Stimulated activated CD8-positive, alpha-beta memory T cell treated with anti-CD3 and anti-CD28 coated beads, Interleukin-7, amount 100 ng/mL, for 4 hours (primary cell): ENCODE data around the gene GAST.
"Not testable (repeated sequence)": the region's sequence is repeated elsewhere in the genome, so short reads cannot be mapped to it uniquely, and the experiment has no call there.

Experiments used
- DNase-seq, 2 donors: peaks; one replicate each; pipeline ENCODE4 v3.0.0-alpha.2; 2020; ENCODE audit warnings: low read depth in 2 of 2

Gene GAST

DNA sequence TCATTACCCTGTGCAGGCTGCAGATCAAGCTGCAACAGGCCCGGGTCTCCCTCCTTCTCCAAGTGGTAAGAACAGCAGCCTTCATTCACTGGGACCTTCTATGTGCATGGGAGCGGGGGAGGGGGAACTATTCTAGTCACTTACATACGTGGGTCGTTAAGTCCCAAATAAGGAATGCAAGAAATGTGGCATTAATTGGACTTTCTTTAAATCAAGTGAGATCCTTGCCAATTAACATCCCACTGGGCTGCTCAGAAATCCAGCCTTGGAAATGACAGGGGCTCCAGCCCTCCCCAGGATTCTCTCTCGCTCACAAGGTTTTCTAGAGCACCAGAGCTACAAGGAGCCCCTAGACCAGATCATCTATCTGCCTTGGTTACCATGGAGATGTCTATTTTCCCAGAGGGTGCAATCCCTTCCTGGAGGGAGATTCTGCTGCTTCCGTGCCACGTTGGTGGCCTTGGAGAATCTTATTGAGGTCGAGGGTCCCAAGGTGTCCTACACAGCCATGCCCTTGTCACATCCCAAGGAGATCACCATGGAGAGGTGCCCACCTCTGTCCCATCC lies 28.6 kb upstream of the GAST start:
- no peak for DNase-seq

DNA sequence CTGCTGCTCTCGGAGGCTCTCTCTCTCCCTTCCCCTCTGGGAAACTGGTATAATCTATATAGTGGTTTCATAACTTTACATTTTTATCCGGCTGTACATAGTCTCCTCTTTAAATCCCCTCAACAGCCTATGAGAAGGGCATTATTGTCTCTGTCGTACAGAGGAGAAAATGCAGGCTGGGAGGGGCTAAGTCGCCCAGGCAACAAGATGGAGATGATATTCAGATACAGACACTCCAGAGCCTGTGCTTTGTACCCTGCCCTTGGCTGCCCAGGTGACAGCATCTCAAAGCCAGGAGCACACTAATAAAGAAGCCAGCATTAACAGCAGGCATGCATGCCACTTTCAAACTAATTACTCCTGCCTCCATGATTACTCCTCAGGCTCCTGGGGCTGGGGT lies 28.1 kb upstream of the GAST start:
- no peak for DNase-seq

- DNase-seq = not testable (repeated sequence)
Observed at GRCh38 chr17:41685753-41686152, 26.4 kb upstream of the GAST start.

GRCh38 chr17:41686281-41686680 lies 25.9 kb upstream of the GAST start:
- DNase-seq = no peak

DNA sequence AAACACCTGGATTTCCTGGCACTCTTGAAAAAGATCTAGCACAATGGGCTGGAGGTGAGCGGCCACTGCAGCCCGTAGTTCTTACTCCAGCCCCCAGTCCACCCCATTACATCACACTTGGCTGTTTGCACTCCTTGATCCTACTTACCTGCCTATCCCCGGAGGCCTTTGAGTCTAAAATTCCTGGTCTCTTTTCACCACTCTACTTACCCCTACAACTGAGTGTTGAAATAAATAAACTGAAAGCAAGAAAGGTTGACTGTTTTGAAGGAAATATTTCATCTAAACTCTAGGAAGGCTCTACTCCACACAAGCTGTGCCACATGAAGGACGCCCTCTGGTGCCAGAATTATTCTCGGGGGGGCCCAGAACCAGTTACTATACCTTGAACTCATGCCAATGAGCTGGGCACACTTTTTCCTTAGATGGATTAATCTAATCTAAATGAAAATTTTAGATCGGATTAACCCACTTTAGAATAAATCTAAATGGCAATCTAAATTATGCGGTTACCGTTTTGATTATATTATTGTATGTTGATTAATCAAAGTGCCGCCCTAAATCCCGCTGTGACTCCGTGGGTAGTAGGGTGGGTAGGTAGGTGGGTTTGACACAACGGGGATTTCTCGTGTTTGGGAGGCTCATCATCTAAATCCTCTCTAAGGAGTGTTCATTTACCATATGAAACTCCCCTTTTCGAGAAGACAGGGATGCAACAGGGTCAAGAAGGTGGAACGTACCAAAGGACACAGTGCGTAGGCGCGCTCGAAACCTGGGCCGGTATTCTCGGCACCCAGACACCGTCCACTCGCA lies 24.1 kb upstream of the GAST start:
- peak; percentile 53 to 58 for DNase-seq

- DNase-seq = peak; percentile 99 to 100
Observed at GRCh38 chr17:41688641-41689496, 23.3 kb upstream of the GAST start, which contains the start of gene EIF1. Gene EIF1 (plus strand): TSS chr17:41688885. CDS start chr17:41689039, 154 bp downstream.

DNA sequence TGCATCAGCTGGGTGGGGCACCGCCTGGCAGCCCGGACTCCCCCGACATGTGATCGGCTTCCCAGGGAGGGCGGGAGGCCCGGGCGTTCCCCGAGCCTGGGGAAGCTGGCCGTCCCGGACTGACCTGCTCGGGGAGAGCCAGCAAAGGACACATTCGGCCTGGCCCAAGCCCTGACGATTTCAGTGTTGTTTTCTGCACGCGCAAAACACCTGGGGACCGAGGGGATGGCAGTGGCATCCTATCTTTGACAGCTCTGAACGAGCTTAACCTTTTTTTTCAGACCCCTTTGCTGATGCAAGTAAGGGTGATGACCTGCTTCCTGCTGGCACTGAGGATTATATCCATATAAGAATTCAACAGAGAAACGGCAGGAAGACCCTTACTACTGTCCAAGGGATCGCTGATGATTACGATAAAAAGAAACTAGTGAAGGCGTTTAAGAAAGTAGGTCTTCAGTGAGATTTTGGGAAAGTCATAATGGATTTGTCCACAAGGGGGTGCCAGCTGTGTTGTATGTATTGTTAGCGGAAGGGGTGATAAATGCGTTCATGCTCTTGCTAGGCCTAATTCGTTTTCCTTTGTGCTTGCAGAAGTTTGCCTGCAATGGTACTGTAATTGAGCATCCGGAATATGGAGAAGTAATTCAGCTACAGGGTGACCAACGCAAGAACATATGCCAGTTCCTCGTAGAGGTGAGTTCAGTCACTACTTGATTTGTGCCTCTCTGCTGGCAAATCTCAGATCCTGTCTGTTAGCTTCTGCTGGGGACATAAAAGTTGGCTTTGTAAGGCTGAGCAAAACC lies 22.4 kb upstream of the GAST start:
- peak in 1 of 2 donors; percentile 53 for DNase-seq

DNA sequence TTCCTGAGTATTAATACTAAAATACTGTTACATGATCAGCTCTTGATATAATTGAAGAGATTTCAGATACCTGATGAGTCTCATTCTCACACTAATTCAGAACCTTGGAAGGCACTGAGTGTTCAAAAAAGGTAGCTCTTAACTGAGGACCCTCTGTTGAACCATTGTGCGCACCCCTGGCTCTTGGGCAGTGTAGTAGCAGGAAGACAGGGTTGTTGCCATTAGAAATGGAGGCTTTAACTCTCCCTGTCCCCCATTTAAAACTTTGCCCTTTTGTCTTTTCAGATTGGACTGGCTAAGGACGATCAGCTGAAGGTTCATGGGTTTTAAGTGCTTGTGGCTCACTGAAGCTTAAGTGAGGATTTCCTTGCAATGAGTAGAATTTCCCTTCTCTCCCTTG lies 21.6 kb upstream of the GAST start:
- no peak for DNase-seq

GRCh38 chr17:41691031-41691777 lies 20.9 kb upstream of the GAST start:
- no peak for DNase-seq

GRCh38 chr17:41692722-41693521 lies 19.2 kb upstream of the GAST start:
- no peak for DNase-seq

GRCh38 chr17:41695134-41695661 lies 16.9 kb upstream of the GAST start:
- DNase-seq = no peak

DNA sequence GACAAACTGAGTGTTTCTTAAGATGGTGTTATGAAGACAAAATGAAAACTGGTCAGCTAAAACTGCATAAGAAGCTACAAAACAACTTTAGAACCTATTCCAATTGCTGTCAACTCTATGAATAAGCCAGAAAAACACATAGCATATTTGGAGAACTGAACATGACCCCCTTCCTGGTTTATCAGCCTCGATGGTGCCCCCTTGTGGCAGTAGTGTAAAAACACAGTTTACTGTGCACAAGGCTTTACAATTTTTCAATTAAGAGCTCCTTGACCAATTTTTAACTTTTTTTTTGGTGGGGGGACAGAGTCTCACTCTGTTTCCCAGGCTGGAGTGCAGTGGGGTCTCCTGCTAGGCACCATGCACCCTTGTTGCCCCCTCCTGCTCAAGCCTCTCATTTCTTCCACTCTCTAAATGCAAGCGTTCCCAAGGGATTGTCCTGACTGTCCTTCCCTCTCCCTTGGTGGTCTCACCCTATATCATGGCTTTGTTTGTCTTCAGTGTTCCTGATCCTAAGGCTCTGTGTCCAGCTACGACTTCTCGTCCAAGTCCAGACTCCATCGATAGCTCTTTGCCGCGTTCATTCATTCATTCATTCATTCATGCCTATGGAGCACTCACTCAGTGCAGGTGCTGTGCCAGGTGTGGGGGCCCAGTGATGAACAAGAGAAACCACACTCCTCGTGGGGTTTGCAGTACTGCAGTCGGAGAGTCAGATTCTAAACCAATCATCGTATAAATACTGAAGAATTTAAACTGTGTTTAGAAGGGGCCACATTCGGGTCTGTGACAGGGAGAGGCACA lies 16.0 kb upstream of the GAST start:
- peak; percentile 52 to 66 for DNase-seq

- DNase-seq = no peak
Observed at GRCh38 chr17:41697122-41697962, 14.8 kb upstream of the GAST start.

DNA sequence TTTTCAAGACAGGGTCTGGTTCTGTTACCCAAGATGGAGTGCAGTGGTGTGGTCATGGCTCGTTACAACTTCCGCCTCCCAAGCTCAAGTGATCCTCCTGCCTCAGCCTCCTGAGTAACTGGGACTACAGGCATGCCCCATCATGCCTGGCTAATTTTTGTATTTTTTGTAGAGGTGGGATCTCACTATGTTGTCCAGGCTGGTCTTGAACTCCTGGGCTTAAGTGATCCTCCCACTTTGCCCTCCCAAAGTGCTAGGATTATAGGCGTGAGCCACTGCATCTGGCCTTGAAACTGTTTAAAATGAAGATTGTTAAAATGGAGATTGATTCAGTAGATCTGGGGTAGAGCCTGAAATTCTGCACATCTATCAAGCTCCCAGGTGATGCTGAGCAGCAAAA lies 11.3 kb upstream of the GAST start:
- not testable (repeated sequence) for DNase-seq

GRCh38 chr17:41702712-41703111 lies 9.4 kb upstream of the GAST start:
- DNase-seq = no peak

- no peak for DNase-seq
Observed at GRCh38 chr17:41705271-41705991, 6.7 kb upstream of the GAST start.
